Thymus (tissue), 14 donors: ENCODE data around the gene TMIE. TPM values are rescaled to one million over a fixed set of nuclear protein-coding genes. Genes with fewer than 3 reads are reported as not detected.

Experiments
- DNase-seq, 9 donors: peaks; one replicate each; pipeline ENCODE4 v3.0.0-alpha.2; 2013; ENCODE audit warnings: low spot score in 9 of 9, low read depth in 6 of 9, missing footprints in 1 of 9
- H3K27ac ChIP-seq, 2 donors: one replicate each; pipeline ENCODE4 v1.5.1; 2013; ENCODE audit warnings: control low read depth in 1 of 2, low read depth in 1 of 2, low read length in 1 of 2, mild to moderate bottlenecking in 1 of 2, moderate library complexity in 1 of 2
- H3K27me3 ChIP-seq, 2 donors: one replicate each; pipeline ENCODE4 v1.5.1; 2013; ENCODE audit warnings: low read length in 1 of 2; ENCODE audit not compliant: control insufficient read depth in 2 of 2, insufficient read depth in 1 of 2
- H3K36me3 ChIP-seq, 2 donors: one replicate each; pipeline ENCODE4 v1.5.1; 2013; ENCODE audit warnings: low read length in 1 of 2, mild to moderate bottlenecking in 1 of 2, moderate library complexity in 1 of 2; ENCODE audit not compliant: control insufficient read depth in 2 of 2, insufficient read depth in 2 of 2
- H3K4me1 ChIP-seq, 2 donors: one replicate each; pipeline ENCODE4 v1.5.1; 2013; ENCODE audit warnings: low read length in 2 of 2; ENCODE audit not compliant: control insufficient read depth in 2 of 2, insufficient read depth in 2 of 2
- H3K4me3 ChIP-seq, 2 donors: one replicate each; pipeline ENCODE4 v1.5.1; 2013; ENCODE audit warnings: low read length in 2 of 2, control low read depth in 1 of 2, mild to moderate bottlenecking in 1 of 2
- H3K9me3 ChIP-seq, 2 donors: one replicate each; pipeline ENCODE4 v1.5.1; 2013; ENCODE audit warnings: low read length in 1 of 2, mild to moderate bottlenecking in 1 of 2; ENCODE audit not compliant: control insufficient read depth in 2 of 2, insufficient read depth in 1 of 2
- WGBS: extraction: QIAGEN DNeasy Blood & Tissue Kit; methylation state at CpG from one replicate; pipeline ENCODE4 v1.1.7; 2013; 5-methylcytosine and 5-hydroxymethylcytosine counted together
- long read RNA-seq, 10 donors: transcript quantifications; one replicate each; lab custom pipeline, GENCODE V29; 2026
- polyA plus RNA-seq: library from polyadenylated mRNA; stranded (reverse); fragments of 200-250 nt; gene quantifications from one replicate; pipeline ENCODE4 v1.2.3, GENCODE V29; 2013
- total RNA-seq: library from RNA; stranded (reverse); fragments of 120-200 nt; gene quantifications from one replicate; pipeline ENCODE4 v1.2.4, GENCODE V29; 2013
- donor health status: healthy.

The TMIE gene, protein sequence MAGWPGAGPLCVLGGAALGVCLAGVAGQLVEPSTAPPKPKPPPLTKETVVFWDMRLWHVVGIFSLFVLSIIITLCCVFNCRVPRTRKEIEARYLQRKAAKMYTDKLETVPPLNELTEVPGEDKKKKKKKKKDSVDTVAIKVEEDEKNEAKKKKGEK
- total RNA-seq (0.85 TPM), polyA plus RNA-seq (0.57 TPM)
- long read RNA-seq, donor 1: 0 reads
- long read RNA-seq, donor 2: 0 reads
- long read RNA-seq, donor 3: 0 reads
- long read RNA-seq, donor 4: 0 reads
- long read RNA-seq, donor 5: 0 reads
- long read RNA-seq, donor 6: 0 reads
- long read RNA-seq, donor 7: 0 reads
- long read RNA-seq, donor 8: 0 reads
- long read RNA-seq, donor 9: 0 reads
- long read RNA-seq, donor 10: 0 reads

DNA sequence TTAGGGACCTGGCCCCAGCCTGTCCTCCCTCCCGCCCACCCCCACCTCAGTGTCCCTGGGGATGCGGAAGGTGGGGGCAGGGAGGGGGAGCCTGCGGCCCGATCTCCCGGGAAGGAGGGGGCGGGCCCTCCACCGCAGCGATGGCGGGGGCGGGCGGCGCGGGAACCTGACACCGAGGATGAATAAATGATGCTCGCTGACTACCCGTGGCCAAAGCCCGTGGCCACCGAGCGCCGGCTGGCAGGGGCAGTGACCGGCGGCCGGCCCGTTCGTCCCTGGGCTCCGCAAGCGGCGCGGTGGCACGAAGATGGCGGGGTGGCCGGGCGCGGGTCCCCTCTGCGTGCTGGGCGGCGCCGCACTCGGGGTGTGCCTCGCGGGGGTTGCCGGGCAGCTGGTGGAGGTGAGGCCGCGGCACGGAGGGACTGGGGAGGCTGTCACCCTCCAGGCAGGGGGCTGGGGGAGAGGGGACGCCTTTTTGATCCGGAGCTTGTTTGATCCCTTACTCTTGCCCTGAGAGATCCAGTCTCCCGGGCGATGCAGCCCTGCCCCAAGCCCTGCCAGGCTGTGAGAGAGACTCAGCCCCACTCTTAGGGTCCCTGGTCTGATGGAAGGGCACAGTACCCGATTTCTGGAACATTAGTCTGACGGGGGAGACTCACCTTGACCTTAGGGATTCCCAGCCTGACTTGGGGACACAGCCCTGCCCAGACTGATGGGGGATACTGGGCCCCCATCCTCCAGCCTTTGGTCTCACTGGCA, at the start of gene TMIE:
Gene TMIE (plus strand): TSS at position 212 of the 759 bp plus-strand sequence. CDS start 96 bp downstream, at position 308.
- H3K27ac ChIP-seq: no peak within 1 kb of the TSS
- H3K27me3 ChIP-seq: peaks cover 20 to 47% of the 10 kb centered on the region in 2 donors
- WGBS: 13% methylated on average over 51 of the region's 51 CpGs
- no peak within 1 kb of the TSS for H3K4me3 ChIP-seq
- H3K9me3 ChIP-seq: peaks cover 0 to 5% of the 10 kb centered on the region in 2 donors
- H3K4me1 ChIP-seq: peaks cover under 1 to 4% of the 10 kb centered on the region in 2 donors
- H3K36me3 ChIP-seq: no peaks in the 10 kb centered on the region
- DNase-seq: no peak

DNA sequence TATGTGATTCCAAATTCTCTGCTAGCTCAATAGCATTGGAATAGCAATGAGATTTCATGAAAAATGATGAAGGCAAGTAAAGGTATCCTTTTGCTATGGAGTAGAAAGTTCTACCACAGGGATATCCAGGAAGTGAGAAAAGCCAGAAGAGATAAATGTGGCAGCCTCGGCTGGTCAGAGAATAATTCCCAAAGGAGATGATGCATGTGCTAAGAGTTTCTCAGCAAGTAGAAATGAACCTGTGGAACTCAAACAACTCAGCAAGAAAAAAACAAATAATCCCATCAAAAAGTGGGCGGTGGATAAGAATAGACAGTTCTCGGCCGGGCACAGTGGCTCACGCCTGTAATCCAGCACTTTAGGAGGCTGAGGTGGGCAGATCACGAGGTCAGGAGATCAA, 45.9 kb upstream of the TMIE start:
- WGBS: 95% methylated on average over 6 of the region's 6 CpGs
- Histone ChIP-seq H3K9me3 (no peaks in the 10 kb centered on the region), H3K4me1 (no peaks in the 10 kb centered on the region), H3K27me3 (no peaks in the 10 kb centered on the region), H3K4me3 (no peak overlapping the region), H3K36me3 (no peaks in the 10 kb centered on the region), H3K27ac (no peak overlapping the region)
- DNase-seq: no peak

GRCh38 chr3:46656778-46657556, 44.2 kb upstream of the TMIE start:
- WGBS: 97% methylated on average over 9 of the region's 9 CpGs
- Histone ChIP-seq H3K4me1 (peaks cover 0 to under 1% of the 10 kb centered on the region in 2 donors), H3K27me3 (peaks cover 0 to 2% of the 10 kb centered on the region in 2 donors), H3K36me3 (no peaks in the 10 kb centered on the region), H3K27ac (no peak overlapping the region), H3K4me3 (no peak overlapping the region), H3K9me3 (no peaks in the 10 kb centered on the region)
- no peak for DNase-seq

DNA sequence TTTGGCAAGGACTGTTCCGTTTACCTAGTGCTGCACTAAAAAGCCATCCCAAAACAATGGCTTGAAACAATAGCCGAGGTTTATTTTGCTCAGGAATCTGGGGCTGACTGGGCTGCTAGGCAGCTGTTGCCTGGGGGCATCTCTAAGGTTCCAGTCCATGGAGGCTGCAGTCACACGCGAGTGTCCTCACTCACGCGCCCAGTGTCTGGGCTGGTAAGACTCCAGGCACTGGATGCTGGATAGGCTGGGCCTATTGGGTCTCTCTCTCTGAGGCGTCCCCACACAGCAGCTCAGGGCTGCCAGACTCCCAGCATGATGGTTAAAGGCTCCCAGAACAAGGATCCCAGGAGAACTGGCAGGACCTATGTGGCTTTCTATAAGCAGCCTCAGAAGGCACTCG, 41.9 kb upstream of the TMIE start:
- peaks cover 0 to 8% of the 10 kb centered on the region in 2 donors for H3K27me3 ChIP-seq

DNA sequence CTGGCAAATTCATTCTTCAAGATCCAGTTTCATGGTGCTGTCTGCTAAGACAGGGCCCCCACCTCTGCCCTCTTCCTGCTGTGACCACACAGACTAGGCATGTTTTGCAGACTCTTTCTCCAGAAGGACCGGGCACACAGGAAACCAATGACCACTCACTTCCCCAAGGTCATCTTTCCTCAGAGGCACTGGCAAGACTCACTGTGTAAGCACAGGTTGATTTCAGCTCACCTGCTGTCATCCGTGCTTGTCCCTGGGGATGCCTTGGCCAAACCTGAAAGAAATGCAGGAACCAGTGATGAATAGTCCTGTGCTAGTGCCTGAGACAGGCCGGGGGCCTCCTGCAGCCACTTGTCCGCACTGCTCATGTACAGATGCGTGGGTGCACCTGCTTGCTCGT, 41.2 kb upstream of the TMIE start:
- Histone ChIP-seq H3K27me3 (peaks cover 0 to 8% of the 10 kb centered on the region in 2 donors), H3K4me1 (peaks cover 0 to 8% of the 10 kb centered on the region in 2 donors), H3K4me3 (no peak overlapping the region), H3K27ac (no peak overlapping the region), H3K36me3 (no peaks in the 10 kb centered on the region), H3K9me3 (no peaks in the 10 kb centered on the region)
- 80% methylated on average over 6 of the region's 6 CpGs for WGBS
- DNase-seq: no peak

More for the DNA sequence above, 41.9 kb upstream of the TMIE start:
- WGBS: 98% methylated on average over 8 of the region's 8 CpGs
- Histone ChIP-seq H3K4me1 (peaks cover 0 to 8% of the 10 kb centered on the region in 2 donors), H3K9me3 (no peaks in the 10 kb centered on the region), H3K27ac (no peak overlapping the region), H3K36me3 (no peaks in the 10 kb centered on the region), H3K4me3 (no peak overlapping the region)
- DNase-seq: no peak

GRCh38 chr3:46660543-46661523, 40.4 kb upstream of the TMIE start:
- no peak overlapping the region for H3K4me3 ChIP-seq
- H3K27ac ChIP-seq: no peak overlapping the region
- DNase-seq: no peak
- H3K36me3 ChIP-seq: no peaks in the 10 kb centered on the region
- peaks cover 0 to 8% of the 10 kb centered on the region in 2 donors for H3K27me3 ChIP-seq
- H3K9me3 ChIP-seq: no peaks in the 10 kb centered on the region
- peaks cover 0 to 8% of the 10 kb centered on the region in 2 donors for H3K4me1 ChIP-seq
- WGBS: 85% methylated on average over 9 of the region's 9 CpGs

- H3K36me3 ChIP-seq: no peaks in the 10 kb centered on the region
- H3K27me3 ChIP-seq: peaks cover 0 to 8% of the 10 kb centered on the region in 2 donors
- H3K27ac ChIP-seq: no peak overlapping the region
- WGBS: 93% methylated on average over 15 of the region's 15 CpGs
- DNase-seq: no peak
- no peaks in the 10 kb centered on the region for H3K9me3 ChIP-seq
- H3K4me3 ChIP-seq: no peak overlapping the region
- peaks cover 0 to 8% of the 10 kb centered on the region in 2 donors for H3K4me1 ChIP-seq
Observed at GRCh38 chr3:46661776-46662766, 39.1 kb upstream of the TMIE start.
